SH-SY5Y (cell line): ENCODE measurements around the gene TUBA8.

Experiments
- GATA2 ChIP-seq: IDR thresholded peaks from 2 replicates; pipeline ENCODE4 v1.6.1; 2011; ENCODE audit warnings: mild to moderate bottlenecking, low read depth, low read length
- GATA3 ChIP-seq: IDR thresholded peaks from 2 replicates; pipeline ENCODE4 v1.6.1; 2011; ENCODE audit warnings: low read depth, mild to moderate bottlenecking, low read length, moderate library complexity

GRCh38 chr22:18110194-18110953 lies at the start of gene TUBA8:
- TF ChIP-seq GATA3 (no peak), GATA2 (no peak)
